HG03175 (cell line): ENCODE results near the gene STPG1.
"Not testable (repeated sequence)": the region's sequence is repeated elsewhere in the genome, so short reads cannot be mapped to it uniquely, and the experiment has no call there.

Source experiments
- ATAC-seq: cut with Tn5 transposase; IDR thresholded peaks from one replicate; pipeline ENCODE4 v1.9.1; 2021; ENCODE audit warnings: mild to moderate bottlenecking, moderate library complexity; ENCODE audit not compliant: unreplicated experiment

STPG1 gene

GRCh38 chr1:24413350-24414163 is at the start of gene STPG1:
STPG1 (minus strand) TSS chr1:24413782; CDS start chr1:24401388, 12,394 bp downstream.
- ATAC-seq: no peak

- ATAC-seq: not testable (repeated sequence)
Observed at GRCh38 chr1:24462128-24462527, 48.5 kb upstream of the STPG1 start.

- no peak for ATAC-seq
Observed at GRCh38 chr1:24459551-24460266, 46.1 kb upstream of the STPG1 start.

GRCh38 chr1:24457866-24458265 is 44.3 kb upstream of the STPG1 start:
- ATAC-seq: no peak

- ATAC-seq: no peak
Observed at GRCh38 chr1:24455272-24455671, 41.7 kb upstream of the STPG1 start.

GRCh38 chr1:24454673-24455072 is 41.1 kb upstream of the STPG1 start:
- ATAC-seq: no peak

GRCh38 chr1:24452922-24453485 is 39.4 kb upstream of the STPG1 start:
- ATAC-seq: no peak

- no peak for ATAC-seq
Observed at GRCh38 chr1:24451746-24452145, 38.2 kb upstream of the STPG1 start.

GRCh38 chr1:24450857-24451397 is 37.3 kb upstream of the STPG1 start:
- ATAC-seq: no peak

GRCh38 chr1:24450316-24450715 is 36.7 kb upstream of the STPG1 start:
- no peak for ATAC-seq

GRCh38 chr1:24446446-24446845 is 32.9 kb upstream of the STPG1 start:
- not testable (repeated sequence) for ATAC-seq

- ATAC-seq: no peak
Observed at GRCh38 chr1:24443241-24443656, 29.7 kb upstream of the STPG1 start.

- no peak for ATAC-seq
Observed at GRCh38 chr1:24442764-24443163, 29.2 kb upstream of the STPG1 start.

- ATAC-seq: no peak
Observed at GRCh38 chr1:24441996-24442668, 28.6 kb upstream of the STPG1 start.

GRCh38 chr1:24441480-24441879 is 27.9 kb upstream of the STPG1 start:
- ATAC-seq: no peak

GRCh38 chr1:24440436-24440835 is 26.9 kb upstream of the STPG1 start:
- ATAC-seq: no peak

- no peak for ATAC-seq
Observed at GRCh38 chr1:24438423-24438901, 24.9 kb upstream of the STPG1 start.

GRCh38 chr1:24437631-24438396 is 24.2 kb upstream of the STPG1 start:
- no peak for ATAC-seq

GRCh38 chr1:24435782-24436365 is 22.3 kb upstream of the STPG1 start:
- no peak for ATAC-seq

- ATAC-seq: no peak
Observed at GRCh38 chr1:24427545-24427862, 13.9 kb upstream of the STPG1 start.
